GM12878 (cell line): ENCODE measurements around the gene ICE2. TPM values are rescaled to one million over a fixed set of nuclear protein-coding genes. Genes with fewer than 3 reads are reported as not detected.

ENCODE experiments used
- ATAC-seq: fragments of 200-7000 bp; cut with Tn5 transposase; 3 replicates; pipeline ENCODE4 v1.9.1; 2020; ENCODE audit warnings: mild to moderate bottlenecking, moderate library complexity
- BruUV-seq: library from RNA; stranded (reverse); fragments of 400-500 nt; replicated peaks from 2 replicates; lab custom pipeline; 2021; lab: Mats Ljungman, UMichigan
- CTCF ChIA-PET: fragments of 300-600 bp; sonication (Branson Sonifier 250); formaldehyde crosslinking; extraction: SDS; loops from one replicate; lab custom pipeline; 2021; ENCODE audit warnings: inconsistent platforms; lab: Yijun Ruan, JAX
- POLR2A ChIA-PET: fragments of 350-600 bp; formaldehyde crosslinking; extraction: SDS; loops from one replicate; lab custom pipeline; 2021; ENCODE audit warnings: inconsistent platforms; lab: Charles Lee
- RAD21 ChIA-PET: fragments of 300-600 bp; sonication (Branson Sonifier 250); formaldehyde crosslinking; loops from one replicate; lab custom pipeline; 2023; ENCODE audit warnings: antibody characterized with exemption; ENCODE audit not compliant: unreplicated experiment; lab: Charles Lee
- SMC1A ChIA-PET: fragments of 300-600 bp; sonication (Branson Sonifier 250); formaldehyde crosslinking; loops from one replicate; lab custom pipeline; 2023; ENCODE audit not compliant: unreplicated experiment, uncharacterized antibody; lab: Charles Lee
- DNase-seq: peaks from one replicate; pipeline ENCODE4 v3.0.0-alpha.2; 2011; ENCODE audit warnings: low read depth, low spot score
- FAIRE-seq: peaks from 3 replicates; lab custom pipeline; 2011; peaks lifted over from hg19 to GRCh38; lab: Jason Lieb, UNC
- H2AFZ ChIP-seq: 2 replicates; pipeline ENCODE4 v1.6.0; 2011; ENCODE audit warnings: low read depth, low read length, control low read depth; ENCODE audit not compliant: control insufficient read depth
- H3K27ac ChIP-seq: 2 replicates; pipeline ENCODE4 v1.5.1; 2011; ENCODE audit warnings: control low read depth; ENCODE audit not compliant: control insufficient read depth, insufficient read depth
- H3K27me3 ChIP-seq, 2 experiments: replicated peaks in 1 of 2; 2 replicates each; pipeline versions ENCODE4 v1.6.0 to v1.6.1; 2011; ENCODE audit warnings: low read length in 1 of 2; ENCODE audit not compliant: control insufficient read depth in 2 of 2, insufficient read depth in 2 of 2
- H3K36me3 ChIP-seq, 2 experiments: 2 replicates each; pipeline ENCODE4 v1.5.1; 2011; ENCODE audit warnings: low read length in 1 of 2; ENCODE audit not compliant: control insufficient read depth in 2 of 2, insufficient read depth in 2 of 2
- H3K4me1 ChIP-seq: 2 replicates; pipeline ENCODE4 v1.6.1; 2011; ENCODE audit warnings: mild to moderate bottlenecking, low read length, moderate library complexity, mixed read lengths; ENCODE audit not compliant: control insufficient read depth, insufficient read depth
- H3K4me2 ChIP-seq: 2 replicates; pipeline ENCODE4 v1.6.0; 2011; ENCODE audit warnings: control low read depth; ENCODE audit not compliant: control insufficient read depth, insufficient read depth
- H3K4me3 ChIP-seq: fragments of 200-600 bp; sonication (generic); 2 replicates; pipeline ENCODE4 v1.5.1; 2016
- H3K79me2 ChIP-seq: 2 replicates; pipeline ENCODE4 v1.6.0; 2011; ENCODE audit warnings: low read length; ENCODE audit not compliant: control insufficient read depth, insufficient read depth
- H3K9ac ChIP-seq: 2 replicates; pipeline ENCODE4 v1.8.0; 2011; ENCODE audit warnings: low read length, control low read depth, mixed read lengths; ENCODE audit not compliant: control insufficient read depth, insufficient read depth
- H3K9me3 ChIP-seq: replicated peaks from 3 replicates; pipeline ENCODE4 v1.5.1; 2011; ENCODE audit warnings: mild to moderate bottlenecking, low read length; ENCODE audit not compliant: control insufficient read depth, insufficient read depth
- H4K20me1 ChIP-seq: 2 replicates; pipeline ENCODE4 v1.6.0; 2011; ENCODE audit not compliant: control insufficient read depth, insufficient read depth
- CREM ChIP-seq: IDR thresholded peaks from 2 replicates; pipeline ENCODE4 v1.6.1; 2014; ENCODE audit warnings: antibody characterized with exemption, low read depth
- EZH2 ChIP-seq: IDR thresholded peaks from 2 replicates; pipeline ENCODE4 v1.6.1; 2012; ENCODE audit warnings: low read depth, mild to moderate bottlenecking, control low read depth, inconsistent platforms, low read length, borderline replicate concordance; ENCODE audit not compliant: control insufficient read depth
- HDAC6 ChIP-seq: fragments of 200-600 bp; sonication (generic); IDR thresholded peaks from one replicate; pipeline ENCODE4 v1.8.0; 2017; ENCODE audit warnings: antibody characterized with exemption; ENCODE audit not compliant: unreplicated experiment
- HDGF ChIP-seq: fragments of 450-650 bp; IDR thresholded peaks from 2 replicates; pipeline ENCODE4 v1.6.1; 2016; ENCODE audit warnings: antibody characterized with exemption
- IRF4 ChIP-seq: IDR thresholded peaks from 2 replicates; pipeline ENCODE4 v1.6.1; 2011; ENCODE audit warnings: low read depth, low read length
- JUNB ChIP-seq: IDR thresholded peaks from 2 replicates; pipeline ENCODE4 v1.6.1; 2016; ENCODE audit warnings: antibody characterized with exemption, mild to moderate bottlenecking
- KDM1A ChIP-seq: fragments of 200-600 bp; sonication (generic); IDR thresholded peaks from 2 replicates; pipeline ENCODE4 v1.6.1; 2016; ENCODE audit warnings: borderline replicate concordance
- MYC ChIP-seq: IDR thresholded peaks from 2 replicates; pipeline ENCODE4 v1.6.1; 2011; ENCODE audit warnings: mild to moderate bottlenecking, low read length, moderate library complexity, inconsistent platforms; ENCODE audit not compliant: insufficient read depth, insufficient replicate concordance, insufficient read length, severe bottlenecking
- POLR2AphosphoS5 ChIP-seq: IDR thresholded peaks from 2 replicates; pipeline ENCODE4 v1.6.1; 2011; ENCODE audit warnings: mild to moderate bottlenecking, low read length, inconsistent platforms
- RELA ChIP-seq: fragments of 450-650 bp; IDR thresholded peaks from 2 replicates; pipeline ENCODE4 v1.8.0; 2014; ENCODE audit warnings: borderline replicate concordance; ENCODE audit not compliant: partially characterized antibody
- SMARCA5 ChIP-seq: fragments of 450-650 bp; IDR thresholded peaks from 2 replicates; pipeline ENCODE4 v1.6.1; 2017; ENCODE audit warnings: mild to moderate bottlenecking
- ZNF274 ChIP-seq: IDR thresholded peaks from one replicate; pipeline ENCODE4 v1.8.0; 2011; ENCODE audit not compliant: insufficient read length, insufficient read depth
- whole genome bisulfite sequencing: methylation state at CpG from one replicate; pipeline ENCODE4 v1.1.6; 2016; ENCODE audit warnings: low lambda C conversion rate; ENCODE audit not compliant: insufficient replicate concordance, insufficient coverage; ENCODE audit errors: missing lambda C conversion rate; 5-methylcytosine and 5-hydroxymethylcytosine counted together
- in situ Hi-C: fragments of 300-500 bp; cut with MboI; formaldehyde crosslinking; loops from 9 replicates; pipeline ENCODE4 v1.14.3; 2018; ENCODE audit warnings: mixed read lengths
- intact Hi-C: fragments of 100-400 bp; cut with micrococcal nuclease; formaldehyde crosslinking; loops from one replicate; pipeline ENCODE4 v1.14.2; 2022; ENCODE audit not compliant: unreplicated experiment
- polyA plus RNA-seq, 11 experiments: library from polyadenylated mRNA; depleted of rRNA in 4 of 11; unstranded in 6 of 11; stranded (reverse) in 5 of 11; fragments of >200 nt; fragmentation: Nextera tagmentation in 4 of 11; fragmentation: Illumina TruSeq in 1 of 11; extraction: Ambion mirVana in 4 of 11; extraction: Trizol in 1 of 11; gene quantifications; 1 replicate in 1 of 11; 2 replicates in 10 of 11; pipeline versions ENCODE4 v1.2.1 to v1.2.3, GENCODE V29; 2011 to 2016; ENCODE audit warnings: inconsistent platforms in 2 of 11, missing spikeins in 2 of 11, low read depth in 1 of 11
- total RNA-seq, 4 experiments: library from RNA; depleted of rRNA in 3 of 4; stranded (reverse); fragments of >200 nt in 3 of 4; fragmentation: Illumina TruSeq in 1 of 4; extraction: Trizol in 1 of 4; gene quantifications; 2 replicates each; pipeline versions ENCODE4 v1.2.1 to v1.2.3, GENCODE V29; 2013 to 2021
- TF ChIP-seq, protein P1 (sequence below): fragments of 450-650 bp; IDR thresholded peaks from 2 replicates; pipeline ENCODE4 v1.6.1; 2017; ENCODE audit warnings: mild to moderate bottlenecking
- TF ChIP-seq, protein P2 (sequence below): fragments of 450-650 bp; formaldehyde crosslinking; IDR thresholded peaks from 2 replicates; pipeline ENCODE4 v1.4.0; 2022; ENCODE audit warnings: mild to moderate bottlenecking, moderate library complexity

Gene ICE2
- total and polyA plus RNA-seq, 10 of the 15 experiments (the other 5 are each of a cell fraction or from before 2014, with no cell fraction given) = 14.2 to 62.0 (median 44.9) TPM

- peak overlapping the region; percentile 88; the same call in 1 of the 2 replicates for H3K4me3 ChIP-seq
These were observed 2.2 kb downstream of the ICE2 start for GRCh38 chr15:60476713-60477112.

More at GRCh38 chr15:60476713-60477112, 2.2 kb downstream of the ICE2 start:
- H2AFZ ChIP-seq = no peak overlapping the region
- DNase-seq (no peak), FAIRE-seq (no peak), ATAC-seq (no peak)
- BruUV-seq = no TSS peak
- in situ Hi-C loops (no loop called here), intact Hi-C loops (no loop called here)
- no peaks in the 10 kb centered on the region for H4K20me1 ChIP-seq
- ChIA-PET SMC1A (interaction anchor here (1.2 kb wide), 2 partner anchors 40 to 44 kb away, joined by 3 read pairs; no protein-coding TSS in a partner anchor), CTCF (interaction anchor here (1.0 kb wide), 2 partner anchors 45 to 117 kb away, joined by 3 read pairs; no protein-coding TSS in a partner anchor), RAD21 (no interaction called here), POLR2A (interaction anchor here (1.8 kb wide), 1 partner anchor 13 kb away, joined by 7 read pairs; no protein-coding TSS in a partner anchor)
- 76% methylated on average over 3 of the region's 3 CpGs for whole genome bisulfite sequencing
- H3K4me1 ChIP-seq = peaks cover 13% of the 10 kb centered on the region
- H3K27me3 ChIP-seq = no peaks in the 10 kb centered on the region
- no peaks in the 10 kb centered on the region for H3K9me3 ChIP-seq
- peak overlapping the region; percentile 99 for H3K4me2 ChIP-seq
- H3K79me2 ChIP-seq = peaks cover 48% of the 10 kb centered on the region
- no peak overlapping the region for H3K9ac ChIP-seq
- no peak overlapping the region for H3K27ac ChIP-seq
- TF ChIP-seq, protein P1, sequence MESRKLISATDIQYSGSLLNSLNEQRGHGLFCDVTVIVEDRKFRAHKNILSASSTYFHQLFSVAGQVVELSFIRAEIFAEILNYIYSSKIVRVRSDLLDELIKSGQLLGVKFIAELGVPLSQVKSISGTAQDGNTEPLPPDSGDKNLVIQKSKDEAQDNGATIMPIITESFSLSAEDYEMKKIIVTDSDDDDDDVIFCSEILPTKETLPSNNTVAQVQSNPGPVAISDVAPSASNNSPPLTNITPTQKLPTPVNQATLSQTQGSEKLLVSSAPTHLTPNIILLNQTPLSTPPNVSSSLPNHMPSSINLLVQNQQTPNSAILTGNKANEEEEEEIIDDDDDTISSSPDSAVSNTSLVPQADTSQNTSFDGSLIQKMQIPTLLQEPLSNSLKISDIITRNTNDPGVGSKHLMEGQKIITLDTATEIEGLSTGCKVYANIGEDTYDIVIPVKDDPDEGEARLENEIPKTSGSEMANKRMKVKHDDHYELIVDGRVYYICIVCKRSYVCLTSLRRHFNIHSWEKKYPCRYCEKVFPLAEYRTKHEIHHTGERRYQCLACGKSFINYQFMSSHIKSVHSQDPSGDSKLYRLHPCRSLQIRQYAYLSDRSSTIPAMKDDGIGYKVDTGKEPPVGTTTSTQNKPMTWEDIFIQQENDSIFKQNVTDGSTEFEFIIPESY = no peak
- no peak for TF ChIP-seq POLR2AphosphoS5
- TF ChIP-seq HDGF = no peak
- TF ChIP-seq RELA = no peak
- TF ChIP-seq, protein P2, sequence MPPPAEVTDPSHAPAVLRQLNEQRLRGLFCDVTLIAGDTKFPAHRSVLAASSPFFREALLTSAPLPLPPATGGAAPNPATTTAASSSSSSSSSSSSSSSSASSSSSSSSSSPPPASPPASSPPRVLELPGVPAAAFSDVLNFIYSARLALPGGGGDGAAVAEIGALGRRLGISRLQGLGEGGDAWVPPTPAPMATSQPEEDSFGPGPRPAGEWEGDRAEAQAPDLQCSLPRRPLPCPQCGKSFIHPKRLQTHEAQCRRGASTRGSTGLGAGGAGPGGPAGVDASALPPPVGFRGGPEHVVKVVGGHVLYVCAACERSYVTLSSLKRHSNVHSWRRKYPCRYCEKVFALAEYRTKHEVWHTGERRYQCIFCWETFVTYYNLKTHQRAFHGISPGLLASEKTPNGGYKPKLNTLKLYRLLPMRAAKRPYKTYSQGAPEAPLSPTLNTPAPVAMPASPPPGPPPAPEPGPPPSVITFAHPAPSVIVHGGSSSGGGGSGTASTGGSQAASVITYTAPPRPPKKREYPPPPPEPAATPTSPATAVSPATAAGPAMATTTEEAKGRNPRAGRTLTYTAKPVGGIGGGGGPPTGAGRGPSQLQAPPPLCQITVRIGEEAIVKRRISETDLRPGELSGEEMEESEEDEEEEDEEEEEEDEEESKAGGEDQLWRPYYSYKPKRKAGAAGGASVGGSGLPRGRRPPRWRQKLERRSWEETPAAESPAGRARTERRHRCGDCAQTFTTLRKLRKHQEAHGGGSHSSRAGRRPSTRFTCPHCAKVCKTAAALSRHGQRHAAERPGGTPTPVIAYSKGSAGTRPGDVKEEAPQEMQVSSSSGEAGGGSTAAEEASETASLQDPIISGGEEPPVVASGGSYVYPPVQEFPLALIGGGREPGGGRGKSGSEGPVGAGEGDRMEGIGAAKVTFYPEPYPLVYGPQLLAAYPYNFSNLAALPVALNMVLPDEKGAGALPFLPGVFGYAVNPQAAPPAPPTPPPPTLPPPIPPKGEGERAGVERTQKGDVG = no peak
- no peak for TF ChIP-seq SMARCA5
- TF ChIP-seq EZH2 = no peak
- TF ChIP-seq ZNF274 = no peak
- no peak for TF ChIP-seq KDM1A
- TF ChIP-seq MYC = no peak
- TF ChIP-seq IRF4 = no peak
- no peak for TF ChIP-seq HDAC6
- TF ChIP-seq CREM = no peak
- no peak for TF ChIP-seq JUNB
- TF ChIP-seq, all 136 proteins: peak for 0
- peaks cover 0 to 15% of the 10 kb centered on the region in 2 experiments; a peak in 1 of 4 replicates for H3K36me3 ChIP-seq
